Right lobe of liver (tissue), 6 donors: ENCODE data around the gene PDE9A. TPM values are rescaled to one million over a fixed set of nuclear protein-coding genes. Genes with fewer than 3 reads are reported as not detected.

ENCODE experiments used
- ATAC-seq, 4 donors: fragments of 200-7000 bp; cut with Tn5 transposase; one replicate each; pipeline ENCODE4 v1.9.1; 2020; ENCODE audit warnings: mild to moderate bottlenecking in 4 of 4, moderate library complexity in 4 of 4
- DNase-seq, 3 donors: peaks; one replicate each; pipeline ENCODE4 v3.0.0-alpha.2; 2020
- H3K27ac ChIP-seq, 3 donors: fragments of 200-600 bp; one replicate each; pipeline ENCODE4 v1.8.0; 2022
- H3K27me3 ChIP-seq, 2 donors: fragments of 200-600 bp; one replicate each; pipeline ENCODE4 v1.8.0; 2022
- H3K36me3 ChIP-seq, 4 donors: fragments of 200-600 bp; sonication (generic) in 1 of 4; one replicate each; pipeline versions ENCODE4 v1.5.1 to v1.8.0; 2017 to 2022; ENCODE audit warnings: control low read depth in 1 of 4
- H3K4me1 ChIP-seq, 4 donors: fragments of 200-600 bp; sonication (generic) in 1 of 4; one replicate each; pipeline versions ENCODE4 v1.5.1 to v1.8.0; 2017 to 2022; ENCODE audit warnings: control low read depth in 1 of 4
- H3K4me3 ChIP-seq, 3 donors: fragments of 200-600 bp; one replicate each; pipeline ENCODE4 v1.8.0; 2022
- H3K9me3 ChIP-seq, 4 donors: fragments of 200-600 bp; sonication (generic) in 1 of 4; one replicate each; pipeline versions ENCODE4 v1.5.1 to v1.8.0; 2017 to 2022; ENCODE audit warnings: control low read depth in 1 of 4
- CTCF ChIP-seq, 4 donors: fragments of 200-600 bp in 3 of 4; fragments of 450-650 bp in 1 of 4; IDR thresholded peaks; one replicate each; pipeline versions ENCODE4 v1.5.1 to v1.8.0; 2016 to 2022; ENCODE audit warnings: antibody characterized with exemption in 4 of 4, mild to moderate bottlenecking in 2 of 4
- POLR2A ChIP-seq: fragments of 450-650 bp; IDR thresholded peaks from one replicate; pipeline ENCODE4 v1.6.1; 2017; ENCODE audit warnings: antibody characterized with exemption, mild to moderate bottlenecking
- WGBS: methylation state at CpG from one replicate; pipeline ENCODE4 v1.1.6; 2018; ENCODE audit warnings: low coverage, low lambda C conversion rate; ENCODE audit not compliant: insufficient coverage; ENCODE audit errors: missing lambda C conversion rate; 5-methylcytosine and 5-hydroxymethylcytosine counted together
- intact Hi-C, 2 donors: fragments of 100-400 bp; cut with DNase I; formaldehyde crosslinking; loops; one replicate each; pipeline versions ENCODE4 v1.11.2 to v1.14.1; 2022
- total RNA-seq, 6 experiments: library from RNA; depleted of rRNA in 2 of 6; stranded (reverse); fragments of >200 nt in 2 of 6; fragmentation: NEBNext Ultra II Directional in 3 of 6; extraction: Animal tissue kit (Norgen Biotek cat#: 25700) in 3 of 6; gene quantifications; one replicate each; pipeline versions ENCODE4 v1.1.0 to v1.2.4, GENCODE V29; 2016 to 2023
- donor health status: DM: no; HTN: yes; CAD: no.
- donor health status: DM: no; HTN: no; CAD: no.
- donor health status: DM: no; HTN: no; CAD: no.
- donor health status: DM: no; HTN: yes; CAD: no.
- donor health status: DM: no; HTN: yes; CAD: no.

PDE9A gene
- total RNA-seq, 6 experiments from 2014 or later = 1.1 to 5.9 (median 3.3) TPM

GRCh38 chr21:42654179-42654912, 925 bp downstream of the PDE9A start:
- Histone ChIP-seq H3K27me3 (no peaks in the 10 kb centered on the region), H3K27ac (no peak overlapping the region), H3K36me3 (no peaks in the 10 kb centered on the region), H3K9me3 (no peaks in the 10 kb centered on the region), H3K4me3 (peak overlapping the region; percentile 50 to 56 (median 55)), H3K4me1 (peaks cover 0 to 12% (median 2%) of the 10 kb centered on the region in 4 donors)
- peak in 1 of 3 donors; percentile 48 for DNase-seq
- TF ChIP-seq POLR2A (no peak), CTCF (IDR thresholded peaks at IDR 0.05) (peak in 1 of 4 donors; percentile 6)
- 0% methylated on average over 3 of the region's 45 CpGs for WGBS
- no peak for ATAC-seq
- intact Hi-C loops = loop anchor here (10.0 kb wide), 3 partner anchors 150 to 180 kb away; no protein-coding TSS in a partner anchor

GRCh38 chr21:42654913-42655795, 1.7 kb downstream of the PDE9A start:
- TF ChIP-seq POLR2A = no peak
- no peak for TF ChIP-seq CTCF (IDR thresholded peaks at IDR 0.05)
- H3K9me3 ChIP-seq = no peaks in the 10 kb centered on the region
- H3K36me3 ChIP-seq = no peaks in the 10 kb centered on the region
- no peak overlapping the region for H3K4me3 ChIP-seq
- ATAC-seq (no peak), DNase-seq (peak in 1 of 3 donors; percentile 41)
- H3K4me1 ChIP-seq = peaks cover 0 to 12% (median 2%) of the 10 kb centered on the region in 4 donors
- WGBS = 64% methylated on average over 10 of the region's 18 CpGs
- H3K27ac ChIP-seq = no peak overlapping the region
- intact Hi-C loops = loop anchor here (10.0 kb wide), 3 partner anchors 150 to 180 kb away; no protein-coding TSS in a partner anchor
- no peaks in the 10 kb centered on the region for H3K27me3 ChIP-seq

GRCh38 chr21:42655796-42656770, 2.7 kb downstream of the PDE9A start:
- DNase-seq = peak in 1 of 3 donors; percentile 46
- intact Hi-C loops = loop anchor here (10.0 kb wide), 3 partner anchors 149 to 179 kb away; no protein-coding TSS in a partner anchor
- no peaks in the 10 kb centered on the region for H3K27me3 ChIP-seq
- no peaks in the 10 kb centered on the region for H3K36me3 ChIP-seq
- no peak overlapping the region for H3K27ac ChIP-seq
- no peaks in the 10 kb centered on the region for H3K9me3 ChIP-seq
- no peak for ATAC-seq
- no peak for TF ChIP-seq POLR2A
- TF ChIP-seq CTCF (IDR thresholded peaks at IDR 0.05) = no peak
- peaks cover 0 to 12% (median 2%) of the 10 kb centered on the region in 4 donors for H3K4me1 ChIP-seq
- H3K4me3 ChIP-seq = no peak overlapping the region
- WGBS = 66% methylated on average over 7 of the region's 31 CpGs

- no peak for TF ChIP-seq POLR2A
- TF ChIP-seq CTCF (IDR thresholded peaks at IDR 0.05) = no peak
- no peak for ATAC-seq
- no peaks in the 10 kb centered on the region for H3K27me3 ChIP-seq
- 88% methylated on average over 5 of the region's 9 CpGs for WGBS
- no peaks in the 10 kb centered on the region for H3K9me3 ChIP-seq
- H3K4me1 ChIP-seq = peaks cover 0 to 12% (median 2%) of the 10 kb centered on the region in 4 donors
- no peak overlapping the region for H3K27ac ChIP-seq
- H3K36me3 ChIP-seq = no peaks in the 10 kb centered on the region
- intact Hi-C loops = loop anchor here (10.0 kb wide), 3 partner anchors 148 to 178 kb away; no protein-coding TSS in a partner anchor
- DNase-seq = peak in 1 of 3 donors; percentile 33
- no peak overlapping the region for H3K4me3 ChIP-seq
These were observed 3.5 kb downstream of the PDE9A start for GRCh38 chr21:42656872-42657271.
